Fibroblast of lung (primary cell): ENCODE data around the gene ZFPM1. TPM values are rescaled to one million over a fixed set of nuclear protein-coding genes. Genes with fewer than 3 reads are reported as not detected.

Experiments
- DNase-seq, 2 donors: peaks; one replicate each; pipeline versions ENCODE4 v3.0.0 to v3.0.0-alpha.2; 2010; ENCODE audit warnings: low read depth in 2 of 2
- H2AFZ ChIP-seq: 2 replicates; pipeline ENCODE4 v1.5.1; 2012; ENCODE audit warnings: low read length, control low read depth, inconsistent platforms
- H3K27ac ChIP-seq: 2 replicates; pipeline ENCODE4 v1.5.1; 2011; ENCODE audit warnings: low read length, control low read depth; ENCODE audit not compliant: insufficient read depth
- H3K27me3 ChIP-seq: 2 replicates; pipeline ENCODE4 v1.5.1; 2011; ENCODE audit warnings: mild to moderate bottlenecking, low read length; ENCODE audit not compliant: control insufficient read depth, insufficient read depth
- H3K36me3 ChIP-seq: 2 replicates; pipeline ENCODE4 v1.5.1; 2011; ENCODE audit warnings: low read length; ENCODE audit not compliant: control insufficient read depth, insufficient read depth
- H3K4me1 ChIP-seq: 2 replicates; pipeline ENCODE4 v1.5.1; 2011; ENCODE audit warnings: low read length; ENCODE audit not compliant: control insufficient read depth, insufficient read depth; ENCODE audit errors: extremely low read depth
- H3K4me2 ChIP-seq: 2 replicates; pipeline ENCODE4 v1.5.1; 2011; ENCODE audit warnings: low read length, control low read depth; ENCODE audit not compliant: insufficient read depth; ENCODE audit errors: extremely low read depth
- H3K4me3 ChIP-seq, 4 experiments: fragments of 200-600 bp in 1 of 4; sonication (generic) in 1 of 4; replicated peaks in 1 of 4; 2 replicates each; pipeline ENCODE4 v1.5.1; 2011 to 2016; ENCODE audit warnings: low read length in 4 of 4, low read depth in 3 of 4, mild to moderate bottlenecking in 3 of 4, control low read depth in 2 of 4, inconsistent platforms in 1 of 4, mixed read lengths in 1 of 4; ENCODE audit not compliant: insufficient read depth in 1 of 4; ENCODE audit errors: control extremely low read depth in 1 of 4
- H3K79me2 ChIP-seq: 2 replicates; pipeline ENCODE4 v1.5.1; 2012; ENCODE audit warnings: mild to moderate bottlenecking, low read length, inconsistent platforms; ENCODE audit not compliant: control insufficient read depth, insufficient read depth
- H3K9ac ChIP-seq: 2 replicates; pipeline ENCODE4 v1.5.1; 2011; ENCODE audit warnings: mild to moderate bottlenecking, low read length, control low read depth; ENCODE audit not compliant: insufficient read depth
- H3K9me3 ChIP-seq: 2 replicates; pipeline ENCODE4 v1.5.1; 2012; ENCODE audit warnings: low read depth, low read length; ENCODE audit not compliant: control insufficient read depth, insufficient read depth
- H4K20me1 ChIP-seq: 2 replicates; pipeline ENCODE4 v1.5.1; 2011; ENCODE audit warnings: low read length; ENCODE audit not compliant: control insufficient read depth, insufficient read depth; ENCODE audit errors: extremely low read depth
- CTCF ChIP-seq, 2 donors: IDR thresholded peaks in 1 of 2; conservative IDR thresholded peaks in 1 of 2; 1 replicate in 1 of 2; 2 replicates in 1 of 2; pipeline ENCODE4 v1.5.1; 2011 to 2012; ENCODE audit warnings: low read length in 2 of 2, control low read depth in 1 of 2, inconsistent platforms in 1 of 2, low read depth in 1 of 2, mild to moderate bottlenecking in 1 of 2
- EZH2 ChIP-seq: IDR thresholded peaks from 2 replicates; pipeline ENCODE4 v1.5.1; 2012; ENCODE audit warnings: low read length, control low read depth, mild to moderate bottlenecking; ENCODE audit errors: missing control alignments
- polyA plus RNA-seq, 2 donors: library from polyadenylated mRNA; depleted of rRNA in 1 of 2; stranded (reverse) in 1 of 2; unstranded in 1 of 2; fragments of >200 nt; gene quantifications; 2 replicates each; pipeline ENCODE4 v1.2.1, GENCODE V29; 2011 to 2012; ENCODE audit warnings: missing spikeins in 1 of 2
- total RNA-seq: library from RNA; depleted of rRNA; stranded (reverse); fragments of >200 nt; gene quantifications from 2 replicates; pipeline ENCODE4 v1.2.1, GENCODE V29; 2014

ZFPM1 gene
- total and polyA plus RNA-seq, 2 donors (not counting 1 experiment from before 2014, with no cell fraction given), result 0.27 to 1.7 TPM

GRCh38 chr16:88445583-88445960 is 7.5 kb upstream of the ZFPM1 start:
- Histone ChIP-seq H3K4me2 (no peak overlapping the region), H3K9ac (no peak overlapping the region), H3K36me3 (no peaks in the 10 kb centered on the region), H3K4me3 (no peak overlapping the region), H3K4me1 (no peaks in the 10 kb centered on the region), H3K27ac (no peak overlapping the region), H4K20me1 (no peaks in the 10 kb centered on the region), H3K27me3 (peaks cover 4% of the 10 kb centered on the region), H2AFZ (no peak overlapping the region), H3K9me3 (no peaks in the 10 kb centered on the region), H3K79me2 (no peaks in the 10 kb centered on the region)
- DNase-seq, result no peak
- no peak for TF ChIP-seq CTCF (conservative IDR thresholded peaks at IDR 0.05 in 1 of 2, IDR thresholded peaks at IDR 0.05 in 1 of 2; ENCODE audit: low read depth in 1 of 2, low read length in 2 of 2)
- no peak for TF ChIP-seq EZH2

- H2AFZ ChIP-seq, result no peak overlapping the region
- no peak overlapping the region for H3K9ac ChIP-seq
- DNase-seq, result no peak
- no peaks in the 10 kb centered on the region for H3K36me3 ChIP-seq
- H3K4me1 ChIP-seq, result no peaks in the 10 kb centered on the region
- no peak overlapping the region for H3K4me2 ChIP-seq
- no peaks in the 10 kb centered on the region for H3K9me3 ChIP-seq
- H3K27ac ChIP-seq, result no peak overlapping the region
- no peak overlapping the region for H3K4me3 ChIP-seq
- TF ChIP-seq CTCF (conservative IDR thresholded peaks at IDR 0.05 in 1 of 2, IDR thresholded peaks at IDR 0.05 in 1 of 2; ENCODE audit: low read depth in 1 of 2, low read length in 2 of 2) (no peak), EZH2 (no peak)
- H4K20me1 ChIP-seq, result no peaks in the 10 kb centered on the region
- H3K27me3 ChIP-seq, result peaks cover 4% of the 10 kb centered on the region
- no peaks in the 10 kb centered on the region for H3K79me2 ChIP-seq
Observed at GRCh38 chr16:88446061-88446460, 7.0 kb upstream of the ZFPM1 start.

GRCh38 chr16:88446736-88447135 is 6.3 kb upstream of the ZFPM1 start:
- Histone ChIP-seq H3K4me2 (no peak overlapping the region), H3K9me3 (no peaks in the 10 kb centered on the region), H3K4me1 (no peaks in the 10 kb centered on the region), H3K9ac (no peak overlapping the region), H3K36me3 (no peaks in the 10 kb centered on the region), H3K27me3 (peaks cover 7% of the 10 kb centered on the region), H3K27ac (no peak overlapping the region), H4K20me1 (no peaks in the 10 kb centered on the region), H2AFZ (no peak overlapping the region), H3K4me3 (no peak overlapping the region), H3K79me2 (no peaks in the 10 kb centered on the region)
- no peak for DNase-seq
- TF ChIP-seq CTCF (conservative IDR thresholded peaks at IDR 0.05 in 1 of 2, IDR thresholded peaks at IDR 0.05 in 1 of 2; ENCODE audit: low read depth in 1 of 2, low read length in 2 of 2) (no peak), EZH2 (no peak)
